Prostate gland (tissue), 2 donors: ENCODE data around the gene RPL11. TPM values are rescaled to one million over a fixed set of nuclear protein-coding genes. Genes with fewer than 3 reads are reported as not detected.

Experiments used
- DNase-seq: peaks from one replicate; pipeline ENCODE4 v3.0.0-alpha.2; 2019; ENCODE audit warnings: low spot score
- H3K27ac ChIP-seq, 2 donors: fragments of 200-600 bp; sonication (generic); 2 replicates each; pipeline ENCODE4 v1.5.1; 2017 to 2019
- H3K27me3 ChIP-seq: fragments of 200-600 bp; sonication (generic); replicated peaks from 2 replicates; pipeline ENCODE4 v1.5.1; 2019; ENCODE audit not compliant: insufficient read depth
- H3K36me3 ChIP-seq, 2 donors: fragments of 200-600 bp; sonication (generic); 1 replicate in 1 of 2; 2 replicates in 1 of 2; pipeline versions ENCODE4 v1.5.1 to v1.8.1; 2017 to 2019
- H3K4me1 ChIP-seq: fragments of 200-600 bp; sonication (generic); replicated peaks from 2 replicates; pipeline ENCODE4 v1.5.1; 2019
- H3K4me3 ChIP-seq, 2 donors: fragments of 200-600 bp; sonication (generic); 2 replicates each; pipeline ENCODE4 v1.5.1; 2017 to 2019
- H3K9me3 ChIP-seq: fragments of 200-600 bp; sonication (generic); 2 replicates; pipeline ENCODE4 v1.5.1; 2017
- POLR2A ChIP-seq: fragments of 450-650 bp; IDR thresholded peaks from one replicate; pipeline ENCODE4 v1.6.1; 2016; ENCODE audit warnings: antibody characterized with exemption, mild to moderate bottlenecking
- POLR2AphosphoS5 ChIP-seq: sonication (generic); formaldehyde crosslinking; IDR thresholded peaks from one replicate; pipeline ENCODE4 v1.6.1; 2017; ENCODE audit warnings: antibody characterized with exemption
- WGBS: methylation state at CpG from one replicate; pipeline ENCODE4 v1.1.5; 2018; 5-methylcytosine and 5-hydroxymethylcytosine counted together
- intact Hi-C: fragments of 100-400 bp; cut with DNase I; formaldehyde crosslinking; loops from one replicate; pipeline ENCODE4 v1.14.2; 2022
- total RNA-seq, 2 donors: library from RNA; depleted of rRNA; stranded (reverse); fragments of >200 nt; gene quantifications; one replicate each; pipeline ENCODE4 v1.1.0, GENCODE V29; 2016
- TF ChIP-seq, protein P1 (sequence below), 4 experiments: fragments of 200-600 bp in 2 of 4; fragments of 450-650 bp in 2 of 4; sonication (generic) in 2 of 4; IDR thresholded peaks; 1 replicate in 3 of 4; 2 replicates in 1 of 4; pipeline ENCODE4 v1.5.1; 2016 to 2019; ENCODE audit warnings: antibody characterized with exemption in 4 of 4, mild to moderate bottlenecking in 2 of 4, moderate library complexity in 2 of 4

The RPL11 gene
- total RNA-seq, 2 donors from 2014 or later: 784 to 1,458 TPM

DNA sequence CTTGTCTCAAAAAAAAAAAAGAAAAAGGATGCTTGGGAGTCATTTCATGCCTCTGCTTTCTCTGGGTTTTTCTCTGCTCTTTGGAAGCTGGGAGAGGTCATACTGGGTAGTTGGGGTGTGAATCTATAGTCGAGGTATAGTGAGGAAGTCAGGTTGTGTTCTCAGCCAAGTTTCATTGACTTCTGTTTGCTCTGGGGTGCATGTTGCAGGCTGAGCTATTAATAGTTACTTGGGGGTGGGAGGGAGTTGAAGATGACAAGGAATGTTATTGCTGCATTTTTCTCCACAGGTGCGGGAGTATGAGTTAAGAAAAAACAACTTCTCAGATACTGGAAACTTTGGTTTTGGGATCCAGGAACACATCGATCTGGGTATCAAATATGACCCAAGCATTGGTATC is 2.8 kb downstream of the RPL11 start:
- Histone ChIP-seq H3K27me3 (no peaks in the 10 kb centered on the region), H3K4me3 (no peak overlapping the region), H3K36me3 (peaks cover 5% of the 10 kb centered on the region in 2 donors), H3K4me1 (peaks cover 12% of the 10 kb centered on the region), H3K27ac (no peak overlapping the region), H3K9me3 (no peaks in the 10 kb centered on the region)
- 50% methylated on average over 3 of the region's 3 CpGs for WGBS
- intact Hi-C loops: loop anchor here (5.0 kb wide), 1 partner anchor 48 kb away; the partner anchor contains the start of gene ELOA
- no peak for DNase-seq
- TF ChIP-seq POLR2AphosphoS5 (no peak), POLR2A (no peak)
- TF ChIP-seq, protein P1, sequence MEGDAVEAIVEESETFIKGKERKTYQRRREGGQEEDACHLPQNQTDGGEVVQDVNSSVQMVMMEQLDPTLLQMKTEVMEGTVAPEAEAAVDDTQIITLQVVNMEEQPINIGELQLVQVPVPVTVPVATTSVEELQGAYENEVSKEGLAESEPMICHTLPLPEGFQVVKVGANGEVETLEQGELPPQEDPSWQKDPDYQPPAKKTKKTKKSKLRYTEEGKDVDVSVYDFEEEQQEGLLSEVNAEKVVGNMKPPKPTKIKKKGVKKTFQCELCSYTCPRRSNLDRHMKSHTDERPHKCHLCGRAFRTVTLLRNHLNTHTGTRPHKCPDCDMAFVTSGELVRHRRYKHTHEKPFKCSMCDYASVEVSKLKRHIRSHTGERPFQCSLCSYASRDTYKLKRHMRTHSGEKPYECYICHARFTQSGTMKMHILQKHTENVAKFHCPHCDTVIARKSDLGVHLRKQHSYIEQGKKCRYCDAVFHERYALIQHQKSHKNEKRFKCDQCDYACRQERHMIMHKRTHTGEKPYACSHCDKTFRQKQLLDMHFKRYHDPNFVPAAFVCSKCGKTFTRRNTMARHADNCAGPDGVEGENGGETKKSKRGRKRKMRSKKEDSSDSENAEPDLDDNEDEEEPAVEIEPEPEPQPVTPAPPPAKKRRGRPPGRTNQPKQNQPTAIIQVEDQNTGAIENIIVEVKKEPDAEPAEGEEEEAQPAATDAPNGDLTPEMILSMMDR (IDR thresholded peaks at IDR 0.05): no peak

DNA sequence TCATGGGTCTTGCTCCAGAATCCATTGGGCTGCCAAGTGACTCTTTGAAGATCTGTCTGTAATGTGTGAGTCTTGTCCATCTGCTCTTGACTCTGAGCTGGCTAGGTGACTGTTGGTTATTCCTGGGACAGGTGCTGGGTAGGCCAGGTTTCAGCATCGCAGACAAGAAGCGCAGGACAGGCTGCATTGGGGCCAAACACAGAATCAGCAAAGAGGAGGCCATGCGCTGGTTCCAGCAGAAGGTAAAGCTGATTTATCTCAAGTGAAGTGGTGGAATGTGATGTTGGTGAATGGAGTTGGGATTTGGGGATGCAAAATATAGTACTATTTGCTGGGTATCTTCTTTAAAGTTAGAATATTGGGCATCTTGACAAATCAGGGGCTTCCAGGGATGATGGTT is 4.1 kb downstream of the RPL11 start:
- H3K4me3 ChIP-seq: no peak overlapping the region
- peaks cover 12% of the 10 kb centered on the region for H3K4me1 ChIP-seq
- no peaks in the 10 kb centered on the region for H3K27me3 ChIP-seq
- H3K27ac ChIP-seq: no peak overlapping the region
- H3K9me3 ChIP-seq: no peaks in the 10 kb centered on the region
- WGBS: 98% methylated on average over 3 of the region's 3 CpGs
- TF ChIP-seq POLR2A: no peak
- TF ChIP-seq, protein P1 (IDR thresholded peaks at IDR 0.05): no peak
- TF ChIP-seq POLR2AphosphoS5: no peak
- peaks cover 5% of the 10 kb centered on the region in 2 donors for H3K36me3 ChIP-seq
- no peak for DNase-seq
- intact Hi-C loops: no loop called here

DNA sequence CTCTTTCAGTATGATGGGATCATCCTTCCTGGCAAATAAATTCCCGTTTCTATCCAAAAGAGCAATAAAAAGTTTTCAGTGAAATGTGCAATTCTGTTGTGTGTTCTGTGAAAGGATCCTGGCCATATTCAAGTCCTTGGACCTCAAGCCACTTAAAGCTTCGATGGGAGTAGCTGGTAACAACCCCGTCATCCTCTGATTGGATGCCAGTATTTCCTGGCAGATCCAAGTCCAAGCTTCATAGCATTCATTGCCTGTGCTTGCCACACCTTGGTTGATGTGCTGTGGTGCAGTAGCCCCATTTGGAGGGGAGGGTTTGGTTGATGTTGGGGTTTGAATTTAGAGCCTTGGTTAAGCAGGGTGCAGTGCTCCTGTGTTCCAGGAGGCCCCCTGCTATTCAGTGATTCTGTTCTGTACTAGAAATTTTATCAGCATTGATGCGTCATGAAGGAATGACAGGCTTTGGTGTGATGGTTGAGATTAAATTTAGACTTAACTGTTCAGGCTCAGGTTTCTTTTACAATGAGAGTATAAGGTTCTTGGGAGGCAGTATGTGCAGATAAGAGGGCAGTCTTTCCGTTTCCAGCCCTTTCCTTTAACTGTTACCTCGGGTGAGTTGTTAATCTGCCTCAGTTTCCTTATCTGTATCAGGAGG is 4.9 kb downstream of the RPL11 start:
- intact Hi-C loops: no loop called here
- no peak for DNase-seq
- Histone ChIP-seq H3K36me3 (peaks cover 5 to 9% of the 10 kb centered on the region in 2 donors), H3K4me1 (peaks cover 12% of the 10 kb centered on the region), H3K9me3 (no peaks in the 10 kb centered on the region), H3K27me3 (no peaks in the 10 kb centered on the region), H3K27ac (no peak overlapping the region), H3K4me3 (no peak overlapping the region)
- 32% methylated on average over 6 of the region's 6 CpGs for WGBS
- no peak for TF ChIP-seq POLR2AphosphoS5
- TF ChIP-seq, protein P1 (IDR thresholded peaks at IDR 0.05): no peak
- TF ChIP-seq POLR2A: no peak

DNA sequence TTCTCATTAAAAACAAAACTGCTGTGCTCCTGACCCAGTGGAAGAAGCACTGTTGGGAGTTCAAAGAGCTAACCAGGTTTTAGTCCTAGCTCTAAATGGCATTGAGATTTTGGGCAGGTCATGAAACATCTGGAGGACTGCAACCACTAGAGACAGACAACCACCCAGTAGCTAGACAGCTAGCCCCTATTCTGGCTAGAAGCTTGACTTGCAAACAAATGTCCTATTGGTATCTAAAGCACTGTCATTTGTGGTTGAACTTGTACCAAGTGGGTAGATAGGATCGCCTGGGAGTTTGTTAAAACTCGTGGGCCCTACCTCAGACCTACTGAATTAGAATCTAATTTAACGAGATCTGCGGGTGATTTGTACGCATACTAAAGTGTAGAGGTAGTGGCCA is 6.9 kb downstream of the RPL11 start:
- Histone ChIP-seq H3K9me3 (no peaks in the 10 kb centered on the region), H3K4me3 (no peak overlapping the region), H3K27me3 (no peaks in the 10 kb centered on the region), H3K4me1 (peaks cover 6% of the 10 kb centered on the region), H3K36me3 (peaks cover 5 to 10% of the 10 kb centered on the region in 2 donors), H3K27ac (no peak overlapping the region)
- intact Hi-C loops: no loop called here
- TF ChIP-seq, protein P1 (IDR thresholded peaks at IDR 0.05): no peak
- TF ChIP-seq POLR2A (no peak), POLR2AphosphoS5 (no peak)
- WGBS: 51% methylated on average over 5 of the region's 5 CpGs
- DNase-seq: no peak
